NCI-H1417 treated with DMSO at 0.1 percent for 48 hours (cell line): Measurements from ENCODE around the gene FAM222A.

Experiments
- DNase-seq: peaks from one replicate; lab custom pipeline; 2025; lab: John Stamatoyannopoulos, UW

The FAM222A gene

DNA sequence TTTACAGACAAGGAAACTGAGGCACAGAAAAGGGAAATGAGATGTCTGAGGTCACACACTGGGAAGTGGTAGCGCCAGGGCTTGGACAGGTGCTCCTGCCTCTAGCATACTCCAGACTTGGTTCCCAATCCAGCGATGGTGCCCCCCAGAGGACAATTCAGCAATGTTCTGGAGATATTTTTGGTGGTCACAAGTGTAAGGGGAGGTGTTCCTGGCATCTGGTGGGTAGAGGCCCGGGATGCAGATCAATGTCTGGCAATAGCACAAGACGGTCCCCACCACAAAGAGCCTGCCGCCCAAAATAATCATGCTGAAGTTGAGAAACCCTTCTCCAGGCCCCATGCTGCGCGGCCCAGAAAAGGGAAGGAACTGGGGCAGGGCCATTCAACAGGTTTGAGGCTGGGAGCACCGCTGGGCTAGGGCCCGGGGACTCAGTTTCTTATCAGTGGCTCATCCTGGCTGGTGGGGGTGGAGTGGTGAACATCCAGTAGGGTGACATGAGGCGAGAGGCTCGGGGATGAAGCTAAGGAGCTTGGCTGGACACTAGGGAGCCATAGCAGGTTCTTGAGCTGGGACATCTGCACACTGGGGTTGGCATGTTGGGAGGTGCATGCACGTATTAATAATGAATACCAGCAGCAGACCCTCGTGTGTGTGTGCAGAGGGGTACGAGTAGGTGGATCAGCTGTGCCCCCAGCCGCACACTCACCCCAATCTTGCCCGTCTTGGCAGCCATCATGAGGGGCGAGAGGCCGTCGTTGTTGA, 84.5 kb downstream of the FAM222A start:
- DNase-seq: no peak

DNA sequence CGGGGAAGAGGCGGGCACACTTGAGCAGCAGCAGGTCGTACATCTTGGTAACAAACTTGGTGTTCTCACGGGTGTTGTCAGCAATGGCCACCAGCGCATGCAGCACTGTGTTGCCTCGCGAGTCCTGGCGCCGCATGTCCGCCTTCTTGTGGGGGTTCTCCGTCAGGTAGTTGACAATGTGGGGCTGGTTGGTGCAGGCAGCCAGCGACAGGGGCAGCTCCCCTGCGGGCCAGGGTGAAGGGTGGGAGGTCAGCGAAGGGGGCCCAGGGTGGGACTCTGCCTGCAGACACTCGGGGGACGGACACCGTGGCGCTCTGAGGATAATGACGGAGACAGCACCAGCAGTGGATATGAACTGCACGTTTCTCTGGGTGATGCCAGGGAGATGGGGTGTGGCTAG, 85.1 kb downstream of the FAM222A start:
- no peak for DNase-seq

- no peak for DNase-seq
These were observed 86.9 kb downstream of the FAM222A start for GRCh38 chr12:109800536-109800935.

GRCh38 chr12:109802828-109803227, 89.2 kb downstream of the FAM222A start:
- no peak for DNase-seq

DNA sequence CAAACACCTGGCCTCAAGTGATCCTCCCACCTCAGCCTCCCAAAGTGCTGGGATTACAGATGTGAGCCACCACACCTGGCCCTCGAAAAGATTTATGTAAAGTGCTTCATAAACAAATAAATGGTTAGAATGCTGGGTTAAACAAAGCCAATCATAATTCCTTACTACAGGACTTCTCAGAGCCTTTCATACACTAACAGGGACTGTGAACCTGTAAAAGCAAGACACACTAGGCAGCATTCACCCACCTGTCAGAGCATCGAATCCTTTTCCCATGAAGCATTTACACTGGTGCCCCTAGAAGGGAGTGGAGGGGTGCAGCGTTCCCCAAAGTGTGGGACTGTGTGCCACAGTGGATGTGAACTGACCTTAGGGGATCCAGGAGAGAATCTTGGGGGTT, 90.1 kb downstream of the FAM222A start:
- no peak for DNase-seq

DNA sequence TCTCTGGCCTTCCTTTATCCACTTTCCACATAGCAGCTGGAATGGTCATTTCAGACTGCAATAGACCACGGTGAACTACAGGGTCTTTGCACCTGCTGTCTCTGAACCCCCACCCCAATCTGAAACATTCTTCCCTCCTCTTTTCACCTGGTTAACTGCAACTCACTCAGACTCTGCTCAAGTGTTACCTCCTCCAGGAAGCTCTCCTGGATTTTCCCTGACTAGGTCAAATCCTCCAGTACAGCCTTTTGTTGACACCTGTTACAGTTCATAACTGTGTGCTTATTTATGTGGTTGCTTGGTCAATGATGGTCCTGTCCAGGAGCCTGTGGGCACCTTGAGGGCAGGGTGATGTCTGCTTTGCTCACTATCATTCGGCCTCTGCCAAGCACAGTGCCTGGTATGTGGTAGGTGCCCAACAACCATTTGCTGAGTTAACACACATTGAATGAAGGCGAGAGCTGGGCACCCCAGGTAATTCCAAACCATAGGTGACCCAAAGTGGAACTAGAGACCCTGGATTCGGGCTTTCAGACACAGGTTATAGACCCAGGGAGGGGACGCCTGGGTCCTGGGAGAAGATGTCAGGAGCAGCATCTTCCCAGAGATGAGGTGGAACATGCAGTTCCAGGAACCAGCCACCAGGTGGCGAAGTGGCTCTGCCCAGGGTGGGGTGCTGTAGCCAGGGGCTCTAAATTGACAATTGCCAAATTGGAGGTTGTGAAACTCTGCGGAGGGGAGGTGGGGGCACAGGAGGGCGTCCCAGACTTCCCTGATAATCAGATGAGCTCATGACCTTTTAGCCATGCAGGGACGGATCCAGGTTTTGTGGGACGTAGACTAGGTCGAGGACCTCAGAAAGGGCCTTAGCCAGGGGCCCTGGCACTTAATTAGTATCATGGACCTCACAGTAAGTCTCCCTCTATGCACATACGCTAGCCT, 91.5 kb downstream of the FAM222A start:
- no peak for DNase-seq

DNA sequence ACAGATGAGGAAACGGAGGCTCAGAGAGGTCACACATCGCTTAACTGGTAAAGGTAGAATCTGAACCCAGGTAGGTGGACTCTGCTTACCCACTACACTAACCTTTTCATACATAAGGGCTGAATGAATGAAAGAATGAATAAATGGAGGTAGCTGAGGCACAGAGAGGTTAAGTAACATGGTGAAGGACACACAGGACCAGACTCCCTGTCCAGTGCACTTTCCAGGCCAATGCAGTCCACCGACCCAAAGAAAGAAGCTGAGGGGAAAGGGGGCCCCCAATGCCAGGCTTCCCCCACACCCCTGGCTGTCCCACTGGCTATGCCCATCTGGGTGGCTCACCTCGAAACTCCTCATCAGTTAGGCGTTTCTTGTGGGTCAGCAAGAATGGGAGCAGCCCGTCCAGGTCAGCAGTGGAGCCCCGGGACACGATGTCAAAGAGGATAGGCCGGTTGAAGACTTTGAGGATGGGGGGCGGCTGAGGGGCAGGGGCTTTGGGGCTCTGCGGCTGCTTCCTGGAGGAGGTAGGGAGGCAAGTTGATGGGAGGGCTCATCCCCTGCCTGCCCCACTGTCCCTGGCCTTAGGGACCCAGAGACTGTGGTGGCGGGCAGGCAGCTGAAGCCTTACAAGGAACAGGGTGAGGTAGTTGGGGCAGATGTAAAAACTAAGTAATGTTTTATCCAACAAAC, 94.5 kb downstream of the FAM222A start:
- no peak for DNase-seq

GRCh38 chr12:109808876-109809646, 95.4 kb downstream of the FAM222A start:
- DNase-seq: no peak

DNA sequence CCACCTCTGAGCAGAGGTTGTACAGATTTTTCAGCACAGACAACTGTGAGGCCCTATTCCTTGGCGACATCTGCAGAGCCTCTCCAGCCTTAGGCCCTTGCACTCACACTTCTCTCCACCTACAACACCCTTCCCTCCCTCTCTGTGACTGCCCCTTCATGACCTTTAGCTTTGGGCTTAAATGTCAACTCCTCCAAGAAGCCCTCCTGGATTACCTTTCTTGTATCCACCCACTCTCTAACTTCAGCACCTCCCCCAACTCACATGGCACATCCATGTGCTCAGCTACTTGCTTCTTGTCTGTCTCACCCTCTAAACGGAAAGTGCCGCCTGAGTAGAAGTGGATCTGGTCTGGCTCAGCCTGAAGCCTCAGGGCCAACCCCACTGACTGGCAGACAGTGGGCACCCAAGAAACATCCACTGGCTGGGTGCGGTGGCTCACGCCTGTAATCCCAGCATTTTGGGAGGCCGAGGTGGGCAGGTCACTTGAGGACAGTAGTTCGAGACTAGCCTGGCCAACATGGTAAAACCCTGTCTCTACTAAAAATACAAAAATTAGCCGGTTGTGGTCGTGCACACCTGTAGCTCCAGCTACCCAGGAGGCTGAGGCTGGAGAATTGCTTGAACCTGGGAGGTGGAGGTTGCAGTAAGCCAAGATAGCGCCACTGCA, 97.5 kb downstream of the FAM222A start:
- DNase-seq: no peak

- DNase-seq: no peak
These were observed 98.0 kb downstream of the FAM222A start for GRCh38 chr12:109811624-109811995.

- no peak for DNase-seq
These were observed 100.3 kb downstream of the FAM222A start for GRCh38 chr12:109813810-109814416.

DNA sequence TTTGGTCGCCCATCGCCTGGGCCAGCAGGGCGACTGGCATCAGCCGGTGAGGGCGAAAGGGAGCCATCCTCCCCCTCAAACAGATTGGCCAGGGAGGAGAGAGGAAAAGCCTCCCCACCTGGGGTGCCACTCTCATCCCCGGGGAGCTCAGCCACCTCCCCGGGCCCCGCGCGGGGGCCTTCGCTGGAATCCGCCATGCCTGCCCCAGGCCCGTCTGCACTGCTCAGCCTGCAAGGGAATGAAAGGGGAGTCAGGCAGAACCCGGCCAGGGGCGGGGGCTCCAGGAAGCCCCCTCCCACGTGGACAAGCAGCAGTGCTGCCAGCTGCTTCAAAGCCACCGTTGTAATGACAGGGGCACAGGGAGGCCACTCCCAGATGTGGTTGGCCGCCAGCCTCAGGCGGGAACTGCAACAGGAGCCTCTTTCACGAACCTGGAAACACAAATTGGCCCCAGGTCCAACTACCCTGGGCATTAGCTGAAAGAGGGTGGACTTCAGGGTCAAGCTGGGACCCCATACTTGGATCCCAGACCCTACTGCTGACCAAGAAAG, 101.0 kb downstream of the FAM222A start:
- DNase-seq: no peak

- DNase-seq: no peak
These were observed 101.6 kb downstream of the FAM222A start for GRCh38 chr12:109815225-109815624.

GRCh38 chr12:109815757-109816617, 102.4 kb downstream of the FAM222A start:
- DNase-seq: no peak

DNA sequence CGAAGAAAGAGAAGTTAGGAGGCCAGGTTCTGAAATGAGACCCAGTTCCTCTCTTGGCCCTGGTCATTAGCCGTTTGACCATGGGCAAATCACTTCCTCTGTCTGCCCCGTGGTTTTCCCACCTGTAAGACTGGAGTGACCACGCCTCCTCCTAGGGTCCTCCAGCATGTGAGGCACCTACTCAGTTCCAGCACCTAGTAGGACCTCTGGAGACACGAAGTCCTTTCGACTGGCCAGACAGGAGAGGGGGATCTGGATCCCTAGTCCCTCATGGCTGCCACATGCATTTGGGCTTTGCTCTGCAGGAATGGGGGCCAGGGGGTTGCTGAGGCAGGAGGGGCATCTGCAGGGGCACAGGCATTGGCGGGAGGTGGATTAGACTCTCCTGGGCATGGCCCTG, 103.2 kb downstream of the FAM222A start:
- DNase-seq: no peak

DNA sequence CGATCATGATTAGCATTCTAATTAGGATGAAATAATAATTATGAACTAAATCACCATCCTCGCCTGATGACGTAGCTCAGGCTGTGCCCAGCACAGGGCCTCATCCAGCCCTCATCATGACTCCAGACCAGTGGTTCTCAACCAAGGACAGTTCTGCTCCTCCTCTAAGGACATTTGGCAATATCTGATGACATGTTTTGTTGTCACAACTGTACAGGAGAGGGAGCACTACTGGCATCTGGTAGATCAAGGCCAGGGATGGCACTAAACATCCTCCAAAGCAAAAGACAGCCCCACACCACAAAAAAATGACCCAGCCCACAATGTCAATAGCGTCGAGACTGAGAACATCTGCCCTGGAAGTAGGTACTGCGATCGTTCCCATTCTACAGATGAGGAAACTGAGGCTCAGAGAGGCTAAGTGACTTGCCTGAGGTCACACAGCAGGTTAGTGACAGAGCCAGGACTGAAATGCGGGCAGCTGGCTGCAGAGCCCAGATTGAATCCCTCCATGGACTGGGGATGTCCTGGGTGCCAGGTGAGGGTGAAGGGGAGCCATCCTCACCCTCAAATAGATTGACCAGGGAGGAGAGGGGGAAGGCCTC, 104.1 kb downstream of the FAM222A start:
- no peak for DNase-seq

DNA sequence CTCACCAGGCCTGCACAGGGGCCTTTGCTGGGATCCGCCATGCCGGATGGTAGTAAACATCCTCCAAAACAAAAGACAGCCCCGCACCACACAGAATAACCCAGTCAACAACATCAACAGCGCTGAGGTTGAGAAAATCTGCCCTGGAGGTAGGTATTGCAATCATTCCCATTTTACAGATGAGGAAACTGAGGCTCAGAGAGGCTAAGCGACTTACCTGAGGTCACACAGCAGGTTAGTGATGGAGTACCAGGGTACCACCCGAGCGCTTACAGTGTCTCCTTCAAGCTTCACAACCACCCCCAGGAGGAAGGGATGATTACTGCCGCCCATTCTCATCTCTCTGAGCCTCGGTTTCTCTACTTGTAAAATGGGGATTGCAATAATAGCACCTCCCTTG, 104.6 kb downstream of the FAM222A start:
- DNase-seq: no peak

DNA sequence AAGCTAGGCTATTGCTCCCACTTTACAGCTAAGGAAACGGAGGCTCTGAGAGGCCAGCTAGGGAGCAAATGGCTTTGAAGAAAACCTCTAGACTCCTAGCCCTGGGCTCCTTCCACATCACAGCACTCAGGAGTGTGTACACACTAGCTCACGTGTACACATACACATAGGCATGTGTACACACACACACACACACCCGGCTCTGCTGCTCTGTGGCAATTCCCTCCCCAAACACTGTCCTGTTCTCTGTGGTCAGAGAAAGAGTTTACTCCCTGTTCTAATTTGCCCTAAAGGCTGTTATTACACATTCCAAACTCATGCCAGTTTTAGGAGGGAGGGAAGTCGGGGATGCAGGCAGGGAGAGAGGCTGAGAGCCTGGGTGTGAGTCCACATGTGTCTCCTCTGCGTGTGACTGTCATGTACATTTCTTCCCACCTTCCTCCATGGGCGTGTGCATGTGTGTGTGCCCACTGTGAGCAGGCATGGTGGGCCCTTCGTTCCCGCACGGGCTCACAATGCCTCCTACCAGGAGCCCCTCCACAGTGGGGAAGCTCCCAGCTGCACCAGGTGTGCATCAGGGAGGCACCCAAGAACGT, 105.4 kb downstream of the FAM222A start:
- DNase-seq: no peak
